Spleen (tissue), 7 donors: ENCODE measurements around the gene SLC26A6.

Experiments
- CTCF ChIP-seq, 11 experiments: fragments of 200-600 bp in 7 of 11; fragments of 450-650 bp in 4 of 11; sonication (generic) in 4 of 11; IDR thresholded peaks in 8 of 11; conservative IDR thresholded peaks in 3 of 11; 1 replicate in 7 of 11; 2 replicates in 4 of 11; pipeline versions ENCODE4 v1.4.0 to v1.8.0; 2016 to 2021; ENCODE audit warnings: antibody characterized with exemption in 11 of 11, inconsistent platforms in 4 of 11, mild to moderate bottlenecking in 1 of 11
- POLR2A ChIP-seq, 3 donors: fragments of 450-650 bp; IDR thresholded peaks; one replicate each; pipeline ENCODE4 v1.5.1; 2017; ENCODE audit warnings: antibody characterized with exemption in 3 of 3, mild to moderate bottlenecking in 1 of 3
- donor health status: DM: no; HTN: no; CAD: no; lungs with moderate emphysema.
- donor health status: DM: no; HTN: no; CAD: no.
- donor health status: DM: no; HTN: no; CAD: no.

DNA sequence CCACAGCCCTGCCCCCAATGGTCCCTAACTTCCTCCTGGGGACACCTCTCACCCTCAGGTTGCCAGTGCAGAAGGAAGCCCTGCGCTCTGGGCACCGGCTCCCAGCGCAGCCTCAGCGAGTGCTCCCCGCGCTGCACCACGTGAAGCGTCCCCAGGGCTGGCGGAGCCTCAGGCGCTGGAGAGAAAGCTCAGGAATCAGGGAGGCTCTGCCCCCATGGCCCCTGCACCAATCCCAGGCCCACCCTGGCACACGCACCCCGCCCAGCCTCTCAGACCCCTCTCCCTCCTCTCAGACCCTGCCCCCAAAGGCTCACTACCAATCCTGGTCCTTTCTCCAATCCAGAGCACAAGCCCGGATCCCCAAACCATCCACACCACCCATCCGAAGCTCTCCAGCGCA is 47.0 kb downstream of the SLC26A6 start:
- TF ChIP-seq CTCF (IDR thresholded peaks at IDR 0.05 in 8 of 11, conservative IDR thresholded peaks at IDR 0.05 in 3 of 11) (no peak), POLR2A (IDR thresholded peaks at IDR 0.05) (no peak)
